Measurements from ENCODE around the gene MAPK9.
"Not testable (repeated sequence)": the region's sequence is repeated elsewhere in the genome, so short reads cannot be mapped to it uniquely, and the experiment has no call there.

Gene MAPK9

GRCh38 chr5:180212363-180213255, 79.3 kb downstream of the MAPK9 start:
- no peaks in the 10 kb centered on the region for H3K36me3 ChIP-seq
- peaks cover 9 to 34% (median 25%) of the 10 kb centered on the region in 3 donors for H3K9me3 ChIP-seq
- H3K4me3 ChIP-seq, result no peak overlapping the region
- H3K27ac ChIP-seq, result no peak overlapping the region
- DNase-seq, result peak in 1 of 2 donors; percentile 60
- peaks cover 0 to 43% of the 10 kb centered on the region in 2 donors for H3K27me3 ChIP-seq
- H3K4me1 ChIP-seq, result peaks cover 0 to 23% (median 5%) of the 10 kb centered on the region in 4 donors
- TF ChIP-seq, protein P1, sequence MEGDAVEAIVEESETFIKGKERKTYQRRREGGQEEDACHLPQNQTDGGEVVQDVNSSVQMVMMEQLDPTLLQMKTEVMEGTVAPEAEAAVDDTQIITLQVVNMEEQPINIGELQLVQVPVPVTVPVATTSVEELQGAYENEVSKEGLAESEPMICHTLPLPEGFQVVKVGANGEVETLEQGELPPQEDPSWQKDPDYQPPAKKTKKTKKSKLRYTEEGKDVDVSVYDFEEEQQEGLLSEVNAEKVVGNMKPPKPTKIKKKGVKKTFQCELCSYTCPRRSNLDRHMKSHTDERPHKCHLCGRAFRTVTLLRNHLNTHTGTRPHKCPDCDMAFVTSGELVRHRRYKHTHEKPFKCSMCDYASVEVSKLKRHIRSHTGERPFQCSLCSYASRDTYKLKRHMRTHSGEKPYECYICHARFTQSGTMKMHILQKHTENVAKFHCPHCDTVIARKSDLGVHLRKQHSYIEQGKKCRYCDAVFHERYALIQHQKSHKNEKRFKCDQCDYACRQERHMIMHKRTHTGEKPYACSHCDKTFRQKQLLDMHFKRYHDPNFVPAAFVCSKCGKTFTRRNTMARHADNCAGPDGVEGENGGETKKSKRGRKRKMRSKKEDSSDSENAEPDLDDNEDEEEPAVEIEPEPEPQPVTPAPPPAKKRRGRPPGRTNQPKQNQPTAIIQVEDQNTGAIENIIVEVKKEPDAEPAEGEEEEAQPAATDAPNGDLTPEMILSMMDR (IDR thresholded peaks at IDR 0.05), result no peak
- intact Hi-C loops (cut with DNase I; ENCODE audit: low total_unique reads), result no loop called here

DNA sequence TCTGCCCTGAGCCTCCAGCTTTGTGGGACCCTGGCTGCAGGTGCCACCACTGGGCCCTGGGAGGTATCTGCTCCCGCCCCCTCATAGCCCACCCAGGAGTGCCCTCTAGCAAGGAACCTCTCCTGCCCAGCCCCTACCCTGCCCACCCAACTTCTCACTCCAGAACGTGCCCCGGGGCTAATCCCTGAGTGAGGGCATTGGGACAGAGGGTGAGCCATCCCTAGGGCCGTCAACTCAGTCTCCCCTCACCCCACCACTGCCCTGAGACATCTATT, 80.2 kb downstream of the MAPK9 start:
- intact Hi-C loops (cut with DNase I; ENCODE audit: low total_unique reads), result no loop called here
- TF ChIP-seq, protein P1 (IDR thresholded peaks at IDR 0.05), result no peak
- Histone ChIP-seq H3K4me3 (no peak overlapping the region), H3K4me1 (peaks cover 0 to 24% (median 5%) of the 10 kb centered on the region in 4 donors), H3K27ac (no peak overlapping the region), H3K9me3 (peaks cover 5 to 24% (median 16%) of the 10 kb centered on the region in 3 donors), H3K36me3 (no peaks in the 10 kb centered on the region), H3K27me3 (peaks cover 0 to 49% of the 10 kb centered on the region in 2 donors)
- peak in 1 of 2 donors; percentile 48 for DNase-seq

- no peak overlapping the region for H3K27ac ChIP-seq
- intact Hi-C loops (cut with DNase I; ENCODE audit: low total_unique reads), result no loop called here
- H3K4me1 ChIP-seq, result peaks cover 0 to 24% (median 5%) of the 10 kb centered on the region in 4 donors
- TF ChIP-seq, protein P1 (IDR thresholded peaks at IDR 0.05), result no peak
- no peaks in the 10 kb centered on the region for H3K36me3 ChIP-seq
- DNase-seq, result peak in 1 of 2 donors; percentile 52
- peaks cover 0 to 19% (median 11%) of the 10 kb centered on the region in 3 donors for H3K9me3 ChIP-seq
- peaks cover 0 to 49% of the 10 kb centered on the region in 2 donors for H3K27me3 ChIP-seq
- no peak overlapping the region for H3K4me3 ChIP-seq
These were observed 80.7 kb downstream of the MAPK9 start for GRCh38 chr5:180210961-180211760.

DNA sequence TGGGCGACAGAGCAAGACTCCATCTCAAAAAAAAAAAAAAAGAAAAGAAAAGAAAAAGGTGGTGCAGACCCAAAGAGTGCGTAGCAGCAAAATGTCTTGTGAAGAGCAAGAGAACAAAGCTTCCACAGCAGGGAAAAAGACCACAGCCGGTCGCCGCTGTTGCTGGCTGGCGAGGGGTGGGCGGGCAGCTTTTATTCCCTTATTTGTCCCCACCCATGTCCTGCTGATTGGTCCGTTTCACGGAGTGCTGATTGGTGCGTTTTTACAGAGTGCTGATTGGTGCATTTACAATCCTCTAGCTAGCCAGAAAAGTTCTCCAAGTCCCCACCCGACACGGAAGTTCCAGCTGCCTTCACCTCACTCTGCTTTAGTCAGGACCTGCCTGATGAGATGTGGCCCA, 81.8 kb downstream of the MAPK9 start:
- DNase-seq; H3K27ac ChIP-seq; intact Hi-C loops (cut with DNase I; ENCODE audit: low total_unique reads); H3K9me3 ChIP-seq; H3K4me3 ChIP-seq; H3K36me3 ChIP-seq: not testable (repeated sequence)
- peaks cover 0 to 24% (median 5%) of the 10 kb centered on the region in 4 donors for H3K4me1 ChIP-seq
- peaks cover 0 to 49% of the 10 kb centered on the region in 2 donors for H3K27me3 ChIP-seq

GRCh38 chr5:180209137-180209581, 82.7 kb downstream of the MAPK9 start, which contains the start of gene RASGEF1C:
TSS of gene RASGEF1C (minus strand) at chr5:180209211. CDS start at chr5:180138052, 71,159 bp downstream.
- no peak for DNase-seq
- Histone ChIP-seq H3K9me3 (no peaks in the 10 kb centered on the region), H3K27ac (no peak within 1 kb of the TSS), H3K27me3 (peaks cover 0 to 55% of the 10 kb centered on the region in 2 donors), H3K4me3 (peak within 1 kb of the TSS; percentile 27 to 43), H3K36me3 (no peaks in the 10 kb centered on the region), H3K4me1 (peaks cover 0 to 24% (median 5%) of the 10 kb centered on the region in 4 donors)
- intact Hi-C loops (cut with DNase I; ENCODE audit: low total_unique reads), result no loop called here
- TF ChIP-seq, protein P1 (IDR thresholded peaks at IDR 0.05), result peak in 1 of 2 experiments; percentile 44

Measured in tibial artery (tissue), 4 donors.